HG02763 (cell line): ENCODE data around the gene CEP85.
A peak's percentile ranks its signal among the peaks of the same experiment; 100 is the strongest.
"Not testable (repeated sequence)": the region's sequence is repeated elsewhere in the genome, so short reads cannot be mapped to it uniquely, and the experiment has no call there.

Source experiments
- ATAC-seq: cut with Tn5 transposase; IDR thresholded peaks from one replicate; pipeline ENCODE4 v1.9.1; 2021; ENCODE audit warnings: mild to moderate bottlenecking, moderate library complexity; ENCODE audit not compliant: unreplicated experiment

The CEP85 gene

DNA sequence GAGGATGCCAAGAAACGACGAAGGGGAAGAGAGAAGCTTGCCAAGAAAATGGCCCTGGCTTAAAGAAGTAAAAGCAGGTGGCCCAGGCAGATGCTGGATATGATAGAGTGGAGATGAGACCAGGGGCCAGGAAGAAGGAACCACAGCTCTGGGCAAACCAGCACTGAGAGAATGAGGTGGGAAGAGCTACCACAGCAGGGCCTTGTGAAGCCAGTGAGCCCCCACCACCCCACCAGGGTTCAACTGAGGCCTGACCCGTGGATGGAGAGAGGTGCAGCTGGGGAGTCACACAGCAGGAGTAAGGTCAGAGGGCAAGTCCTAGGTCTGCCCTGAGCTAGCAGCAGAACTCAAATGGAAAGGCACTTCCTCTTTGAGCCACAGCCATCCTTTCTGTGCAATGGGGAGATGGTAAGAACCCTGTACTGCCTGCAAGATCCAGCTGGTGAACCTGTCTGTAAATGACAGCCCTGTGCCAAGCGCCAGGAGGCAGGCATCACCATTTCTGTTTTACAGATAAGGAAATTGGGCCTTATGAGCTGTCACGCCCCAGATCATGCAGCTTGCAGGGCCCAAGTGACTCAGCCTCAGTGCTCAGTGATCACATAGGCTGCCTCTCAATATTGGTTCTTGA, 54.4 kb downstream of the CEP85 start:
- no peak for ATAC-seq

DNA sequence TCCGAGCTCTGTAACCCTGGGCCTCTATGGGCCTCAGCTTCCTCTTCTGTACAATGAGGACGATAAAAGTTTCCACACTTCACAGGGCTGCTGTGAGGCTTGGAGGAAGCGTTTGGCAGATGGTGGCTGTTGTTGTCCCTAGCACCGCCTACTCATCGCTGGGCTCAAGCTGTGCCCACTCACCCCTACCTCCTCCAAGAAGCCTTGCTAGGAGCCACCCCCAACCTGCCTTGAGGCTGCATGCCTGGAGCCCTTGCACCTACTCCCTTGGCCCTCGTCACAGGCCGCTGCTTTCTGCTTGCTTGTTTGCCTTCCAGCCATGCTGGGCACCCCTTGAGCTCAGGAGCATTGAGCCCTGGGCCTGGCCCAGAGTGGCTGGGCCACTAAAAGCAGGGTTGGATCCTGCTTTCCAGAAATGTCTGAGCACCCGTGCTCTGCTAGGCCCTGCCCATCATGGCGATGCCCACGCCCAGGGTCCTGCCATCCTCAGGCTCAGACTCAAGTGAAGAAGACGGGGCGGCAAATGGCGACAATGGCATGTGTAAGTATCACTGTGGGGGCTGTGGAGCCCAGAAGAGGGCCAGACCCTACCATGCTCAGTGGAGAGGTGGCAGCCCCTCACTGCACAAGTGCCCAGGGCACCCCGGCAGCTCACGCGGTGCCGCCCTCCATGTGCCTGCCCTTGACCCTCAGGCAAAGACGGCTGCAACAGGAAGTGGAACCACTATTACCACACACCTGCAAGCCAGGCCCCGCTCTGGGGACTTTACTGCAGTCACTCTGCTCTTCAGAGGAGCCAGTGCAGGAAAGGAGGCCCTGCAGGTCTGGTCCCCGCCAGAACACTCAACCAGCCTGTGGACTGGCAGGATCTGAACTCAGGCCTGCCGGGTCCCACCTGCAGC, 55.4 kb downstream of the CEP85 start:
- ATAC-seq: peak; percentile 33

DNA sequence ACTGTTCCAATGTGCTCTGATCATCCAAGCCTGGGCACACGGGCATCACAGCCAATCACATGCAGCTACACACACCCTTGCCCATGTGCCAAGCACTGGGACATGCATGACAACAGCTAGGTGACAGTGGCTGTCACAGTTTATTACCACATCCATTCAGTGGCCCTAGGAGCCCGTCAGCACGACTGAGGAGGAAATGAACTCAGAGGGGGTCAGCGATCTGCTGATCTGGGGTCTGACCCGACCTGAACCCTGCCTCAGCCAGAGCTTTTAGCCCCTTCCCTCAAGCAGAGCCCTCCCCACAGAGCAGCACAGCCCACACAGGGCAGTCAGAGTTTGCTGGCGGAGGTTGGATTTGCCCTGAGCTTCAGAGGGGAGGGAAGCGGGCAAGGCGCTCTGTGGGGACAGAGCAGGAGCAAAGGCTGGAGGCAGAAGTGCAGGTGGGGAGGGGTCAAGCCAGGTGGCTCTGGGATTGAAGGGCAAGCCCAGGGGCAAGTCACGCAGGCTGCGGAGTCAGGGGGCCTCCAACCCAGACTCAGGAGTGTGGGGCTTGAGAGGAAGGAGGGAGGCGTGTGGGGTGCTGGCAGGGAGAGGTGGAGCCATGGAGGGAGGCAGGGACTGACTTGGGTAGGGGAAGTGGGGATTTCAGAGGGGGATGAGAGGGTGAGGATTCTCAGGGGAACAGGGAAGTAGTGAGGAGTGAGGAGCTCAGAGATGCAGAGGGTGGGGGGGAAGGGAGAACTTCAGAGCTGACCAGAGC, 56.3 kb downstream of the CEP85 start:
- no peak for ATAC-seq

DNA sequence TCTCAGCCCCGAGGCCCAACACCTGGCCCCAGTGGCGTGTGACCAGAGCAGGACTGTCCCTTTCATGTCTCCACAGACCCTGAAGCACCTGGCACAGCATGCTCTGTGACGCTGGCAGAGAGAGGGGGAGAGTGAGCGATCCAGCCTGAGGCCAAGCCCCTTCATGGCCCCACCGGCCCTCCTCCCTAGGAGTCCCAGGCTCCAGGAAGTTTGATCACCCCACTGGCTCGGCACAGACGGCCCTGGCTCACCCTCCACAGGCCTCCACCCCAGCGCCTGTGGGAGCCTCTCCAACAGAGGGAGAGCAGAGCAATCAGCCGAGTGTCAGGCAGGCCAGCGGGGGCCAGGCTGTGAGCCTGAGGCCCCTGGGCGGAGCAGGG, 56.9 kb downstream of the CEP85 start:
- ATAC-seq: no peak

DNA sequence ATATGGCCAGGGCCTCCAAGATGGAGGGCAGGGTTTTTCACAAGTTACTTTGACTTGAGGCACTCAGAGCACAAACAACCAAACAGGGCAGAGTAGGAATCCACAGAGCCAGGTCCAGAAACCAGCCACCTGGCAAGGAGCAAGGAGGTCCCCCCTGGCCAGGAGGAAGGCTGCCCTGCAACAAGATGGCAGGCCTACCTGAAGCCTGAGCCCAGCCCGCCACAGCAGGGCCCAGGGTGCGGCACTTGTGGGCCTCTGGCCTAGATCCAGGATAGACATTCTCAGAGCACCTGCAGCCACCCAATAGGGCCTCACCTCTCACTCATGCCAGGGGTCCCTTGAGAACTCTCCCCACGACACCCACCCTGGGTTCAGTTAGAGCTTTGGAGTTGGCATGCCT, 57.4 kb downstream of the CEP85 start:
- ATAC-seq: no peak

DNA sequence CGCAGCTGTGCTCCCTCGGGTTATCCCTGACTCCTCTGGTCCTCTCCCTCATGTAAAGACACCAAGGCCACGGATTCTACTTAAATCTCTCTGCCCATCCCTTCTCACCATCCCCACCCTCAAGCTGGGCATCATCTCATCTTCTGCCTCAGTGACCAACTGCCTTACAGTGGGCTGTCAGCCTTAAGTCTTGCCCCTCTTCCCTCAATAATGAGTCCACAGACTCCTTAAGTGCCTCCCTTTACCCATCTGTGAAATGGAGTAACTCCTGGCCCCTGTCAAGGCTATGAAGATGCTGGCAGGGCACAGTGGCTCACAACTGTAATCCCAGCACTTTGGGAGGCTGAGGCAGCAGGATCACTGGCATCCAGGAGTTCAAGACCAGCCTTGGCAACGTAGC, 57.9 kb downstream of the CEP85 start:
- ATAC-seq: no peak

DNA sequence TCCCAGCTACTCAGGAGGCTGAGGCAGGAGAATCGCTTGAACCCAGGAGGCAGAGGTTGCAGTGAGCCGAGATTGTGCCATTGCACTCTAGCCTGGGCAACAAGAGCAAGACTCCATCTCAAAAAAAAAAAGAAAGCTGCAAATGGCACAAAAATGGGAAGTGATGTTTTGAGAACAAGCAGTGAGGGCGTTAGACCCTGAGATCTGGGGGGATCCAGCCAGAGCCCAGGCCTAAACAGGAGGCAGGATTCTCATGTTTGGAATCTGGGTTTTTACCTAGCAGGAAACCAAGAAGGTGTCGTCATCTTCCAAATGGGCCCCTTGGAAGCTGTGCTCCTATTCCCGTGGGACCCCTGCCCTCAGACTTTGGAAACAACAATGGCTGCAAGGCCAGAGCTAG, 58.7 kb downstream of the CEP85 start:
- ATAC-seq: not testable (repeated sequence)

DNA sequence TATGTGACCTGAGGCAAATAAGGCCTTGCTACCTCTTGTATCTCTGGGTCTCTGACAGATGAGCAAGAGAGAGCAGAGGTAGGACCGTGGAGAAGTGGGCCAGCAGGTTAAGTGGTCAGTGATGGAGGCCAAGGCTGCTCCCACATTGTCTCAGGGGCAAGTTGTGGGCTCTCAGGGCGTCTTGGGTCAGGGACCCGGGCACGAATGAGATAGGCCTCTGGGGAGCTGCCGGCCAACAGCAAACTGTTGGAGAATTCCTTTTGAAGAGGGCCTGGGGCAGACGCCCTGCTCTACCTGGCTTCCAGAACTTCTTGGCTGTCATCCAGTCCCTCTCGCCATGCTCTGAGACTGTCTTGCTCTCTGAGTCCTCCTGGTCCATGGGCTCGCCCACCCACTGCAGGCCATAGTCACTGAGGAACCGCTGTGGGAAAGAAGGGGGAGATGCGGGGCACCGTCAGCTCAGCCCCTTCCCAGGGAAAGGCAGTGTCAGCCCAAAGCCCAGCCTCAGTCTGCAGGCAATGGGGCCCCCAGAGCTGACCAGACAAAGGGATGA, 60.0 kb downstream of the CEP85 start:
- ATAC-seq: no peak

DNA sequence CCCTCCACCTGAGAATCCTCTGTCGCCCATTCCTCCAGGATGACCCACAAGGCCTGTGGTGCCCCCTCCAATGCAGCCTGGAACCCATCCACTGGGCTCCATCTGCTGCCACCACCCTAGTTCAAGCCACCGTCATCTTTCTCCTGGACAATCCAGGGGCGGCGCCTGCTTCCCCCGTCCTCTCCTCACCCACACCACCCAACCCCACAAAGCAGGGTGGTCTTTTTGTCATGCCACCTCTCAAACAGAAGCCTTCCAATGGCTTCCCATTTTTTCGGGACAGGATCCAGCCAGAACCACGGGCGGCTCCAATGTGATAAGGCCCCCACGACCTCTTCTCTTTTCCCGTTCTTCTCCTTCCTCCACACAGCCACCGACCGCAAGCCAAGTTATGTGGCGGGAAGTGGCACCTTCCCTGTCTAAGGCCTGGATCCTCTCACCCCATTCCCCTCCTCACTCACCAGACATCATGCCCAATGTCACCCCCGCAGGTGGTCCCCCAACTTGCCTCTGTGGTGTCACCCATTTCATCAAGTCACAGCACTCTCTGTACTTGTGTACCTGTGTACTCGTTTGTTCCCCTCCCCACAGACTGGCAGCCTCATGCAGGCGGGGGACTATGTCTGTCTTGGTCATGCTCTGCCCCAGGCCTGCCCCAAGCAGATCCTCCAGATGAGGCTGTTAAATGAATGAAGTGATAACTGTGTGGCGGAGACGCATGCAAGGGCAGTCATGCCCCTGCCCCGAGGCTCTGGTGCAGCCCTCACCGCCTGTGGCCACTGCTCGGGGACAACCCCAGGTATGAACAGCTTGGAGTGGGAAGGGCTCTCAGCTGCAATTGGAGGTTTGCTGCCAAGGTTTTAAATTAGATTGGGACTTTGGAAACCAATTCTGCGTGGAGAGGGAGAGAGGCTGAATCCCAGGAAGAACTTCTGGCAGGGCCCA, 61.5 kb downstream of the CEP85 start:
- no peak for ATAC-seq

DNA sequence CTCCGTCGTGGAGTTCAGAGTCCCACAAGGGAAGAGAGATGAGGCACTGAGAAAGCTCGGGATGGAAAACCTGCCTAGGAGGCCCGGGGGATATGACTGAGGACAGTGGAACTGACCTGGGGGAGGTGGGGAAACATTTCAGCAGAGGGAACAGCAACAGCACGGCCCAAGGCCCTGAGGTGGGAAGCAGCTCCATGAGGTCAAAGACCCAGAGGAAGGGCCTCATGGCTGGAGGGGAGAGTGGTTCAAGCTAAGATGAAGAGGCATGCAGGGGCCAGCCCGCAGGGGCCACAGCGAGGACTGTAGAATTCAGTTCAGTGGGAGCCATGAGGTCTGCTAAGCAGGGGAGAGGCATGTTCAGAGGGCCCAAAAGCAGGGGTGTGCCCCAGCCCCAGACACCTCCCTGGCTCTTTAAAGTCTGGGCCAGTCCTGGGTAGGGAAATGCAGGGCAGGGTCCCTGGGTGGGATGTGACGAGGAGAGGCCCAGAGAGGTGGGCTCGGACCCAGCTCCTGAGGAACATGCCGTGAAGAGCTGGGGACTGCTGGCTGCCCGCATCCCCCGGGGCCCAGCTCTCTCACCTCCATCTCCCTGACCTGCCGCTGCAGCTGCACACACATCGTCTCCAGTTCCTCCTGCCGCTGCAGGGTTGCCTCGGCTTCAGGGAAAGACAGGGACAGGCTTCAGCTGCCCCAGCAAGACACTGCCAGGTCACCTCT, 62.5 kb downstream of the CEP85 start:
- ATAC-seq: no peak

DNA sequence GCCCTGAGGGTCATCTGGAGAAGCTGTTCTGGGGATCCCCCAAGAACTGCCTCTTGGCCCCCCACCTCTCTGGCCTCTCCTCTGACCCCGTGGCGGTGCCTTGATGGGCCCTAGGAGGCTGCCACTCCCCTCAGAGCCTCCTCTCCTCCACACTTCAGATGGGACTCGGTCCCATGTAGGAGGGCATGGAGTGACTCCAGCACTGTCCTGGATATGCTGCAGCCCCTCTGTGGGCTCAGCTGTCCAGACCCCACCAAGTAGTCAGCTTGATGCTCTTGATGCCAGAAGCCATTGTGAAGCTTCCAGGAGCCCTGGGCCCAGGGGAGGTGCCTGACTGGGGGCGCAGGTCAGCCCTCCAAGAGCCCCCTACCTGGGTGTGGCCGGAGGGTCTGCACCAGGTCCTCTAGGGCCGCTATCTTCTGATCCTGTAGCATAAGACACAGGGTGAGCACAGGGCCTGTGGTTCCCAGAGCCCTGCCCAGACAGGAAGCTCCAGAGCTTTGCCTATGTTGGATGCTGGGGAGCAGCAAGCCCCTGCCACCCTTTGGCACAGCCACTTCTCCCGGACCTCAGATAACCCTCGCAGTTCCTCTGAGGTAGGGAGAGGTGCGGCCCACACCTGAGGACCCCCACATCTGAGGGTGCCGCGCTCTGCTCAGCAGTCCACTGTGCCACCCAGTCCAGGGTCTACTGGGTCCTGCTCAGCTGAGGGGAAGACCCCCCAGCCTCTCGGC, 63.2 kb downstream of the CEP85 start:
- no peak for ATAC-seq

DNA sequence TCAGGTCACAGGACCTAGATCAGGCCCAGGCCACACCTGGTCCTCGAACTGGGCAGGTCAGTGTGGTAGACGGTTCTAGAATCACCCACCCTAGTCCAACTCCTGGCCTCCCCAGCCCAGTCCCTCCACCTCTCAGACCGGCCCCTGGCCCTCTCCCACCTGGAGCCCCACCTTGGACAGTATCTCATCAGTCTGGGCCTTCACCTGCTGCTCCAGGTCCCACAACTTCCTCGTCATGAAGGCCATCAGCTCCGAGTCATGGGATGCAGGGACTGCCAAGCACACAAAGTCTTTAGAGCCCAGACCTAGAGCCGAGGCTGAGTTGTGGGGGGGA, 63.8 kb downstream of the CEP85 start:
- ATAC-seq: no peak

DNA sequence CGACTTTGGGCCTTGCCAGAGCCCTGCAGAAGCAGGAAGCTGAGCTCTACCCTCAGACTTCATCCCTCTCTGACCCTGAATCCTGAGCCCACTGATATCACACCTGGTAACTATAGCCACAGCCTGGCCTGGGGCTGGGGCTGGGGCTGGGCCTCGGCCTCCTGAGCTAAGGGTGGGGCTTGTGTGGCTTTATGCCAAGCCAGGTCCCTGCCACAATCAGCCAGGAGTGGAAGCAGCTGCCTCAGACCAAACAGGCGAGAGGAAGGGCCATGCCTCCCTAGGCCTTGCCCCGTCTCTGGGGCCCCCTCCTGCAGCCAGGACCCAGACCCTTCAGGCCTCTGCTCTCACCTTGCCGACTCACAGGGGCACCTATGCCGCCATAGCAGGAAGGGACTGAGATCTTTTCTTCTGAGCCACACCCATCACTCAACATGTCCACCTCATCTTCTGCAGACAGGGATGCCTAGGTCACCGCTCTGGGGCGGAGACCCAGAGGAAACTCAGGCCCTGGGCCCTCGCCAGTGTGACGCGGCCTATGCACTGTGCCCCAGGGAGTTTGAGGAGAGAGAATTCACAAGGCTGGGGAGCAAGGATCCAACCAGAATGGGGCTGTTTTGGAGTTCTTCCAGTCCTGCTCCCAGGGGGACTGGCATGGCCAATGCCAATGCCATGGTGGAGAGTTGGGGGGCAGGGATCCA, 66.7 kb downstream of the CEP85 start:
- no peak for ATAC-seq

DNA sequence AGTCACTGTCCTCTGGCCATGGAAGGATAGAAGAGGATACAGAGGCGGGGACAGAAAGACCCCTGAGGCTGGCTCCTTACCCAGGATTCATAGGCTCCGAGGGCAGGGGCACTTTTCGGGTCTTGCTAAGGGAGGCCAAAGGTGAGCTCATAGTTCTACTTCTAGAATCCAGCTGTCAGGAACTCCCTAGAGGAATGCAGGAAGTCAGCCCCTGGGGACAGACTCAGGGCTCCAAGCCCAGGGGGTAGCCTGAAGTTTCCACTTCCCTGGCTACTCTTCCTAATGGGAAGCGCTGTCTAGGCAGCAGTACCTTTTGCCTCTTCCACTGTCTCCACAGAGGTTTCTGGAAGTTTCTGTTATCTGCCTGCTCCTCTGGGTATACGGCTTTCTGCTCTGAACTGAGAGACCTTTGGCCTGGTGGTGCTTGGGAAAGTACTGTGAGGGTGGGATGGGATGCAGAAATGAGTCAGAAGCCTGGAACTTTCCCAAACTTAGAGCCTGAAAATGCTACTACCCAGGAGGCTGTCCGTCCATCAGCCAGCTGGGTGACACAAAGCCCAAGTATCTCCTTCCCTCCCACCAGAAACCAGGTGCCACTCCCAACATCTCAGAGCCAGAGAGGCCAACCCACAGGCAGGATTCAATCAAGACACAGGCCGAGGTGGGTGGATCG, 68.9 kb downstream of the CEP85 start:
- ATAC-seq: no peak

DNA sequence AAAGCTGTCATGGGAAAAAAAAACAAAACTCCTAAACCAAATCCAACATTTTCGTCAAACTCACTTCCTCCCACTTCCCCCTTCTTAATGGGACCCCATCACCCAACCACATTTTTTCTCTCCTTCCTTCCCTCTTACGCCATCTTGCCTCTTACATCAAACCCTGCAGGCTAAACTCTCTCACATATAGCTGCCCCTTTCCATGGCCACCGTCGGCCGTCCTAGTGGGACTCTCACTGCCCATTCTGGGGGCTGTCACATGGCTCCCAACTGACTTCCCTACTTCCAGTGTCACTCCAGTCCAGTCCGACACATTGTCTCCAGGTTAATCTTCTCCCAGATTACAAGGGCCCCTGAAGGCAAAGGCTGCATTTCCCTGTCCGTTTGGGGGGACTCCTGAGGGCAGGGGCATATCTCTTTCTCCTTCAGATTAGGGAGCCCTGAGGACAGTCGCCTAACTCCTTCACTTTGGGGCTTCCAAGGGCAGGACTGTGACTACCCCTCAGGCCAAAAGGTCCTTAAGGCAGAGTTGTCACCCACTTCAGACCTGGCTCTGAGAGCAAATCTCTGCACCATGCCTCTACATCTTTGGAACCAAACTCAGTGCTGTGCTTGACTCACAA, 71.8 kb downstream of the CEP85 start:
- ATAC-seq: no peak

DNA sequence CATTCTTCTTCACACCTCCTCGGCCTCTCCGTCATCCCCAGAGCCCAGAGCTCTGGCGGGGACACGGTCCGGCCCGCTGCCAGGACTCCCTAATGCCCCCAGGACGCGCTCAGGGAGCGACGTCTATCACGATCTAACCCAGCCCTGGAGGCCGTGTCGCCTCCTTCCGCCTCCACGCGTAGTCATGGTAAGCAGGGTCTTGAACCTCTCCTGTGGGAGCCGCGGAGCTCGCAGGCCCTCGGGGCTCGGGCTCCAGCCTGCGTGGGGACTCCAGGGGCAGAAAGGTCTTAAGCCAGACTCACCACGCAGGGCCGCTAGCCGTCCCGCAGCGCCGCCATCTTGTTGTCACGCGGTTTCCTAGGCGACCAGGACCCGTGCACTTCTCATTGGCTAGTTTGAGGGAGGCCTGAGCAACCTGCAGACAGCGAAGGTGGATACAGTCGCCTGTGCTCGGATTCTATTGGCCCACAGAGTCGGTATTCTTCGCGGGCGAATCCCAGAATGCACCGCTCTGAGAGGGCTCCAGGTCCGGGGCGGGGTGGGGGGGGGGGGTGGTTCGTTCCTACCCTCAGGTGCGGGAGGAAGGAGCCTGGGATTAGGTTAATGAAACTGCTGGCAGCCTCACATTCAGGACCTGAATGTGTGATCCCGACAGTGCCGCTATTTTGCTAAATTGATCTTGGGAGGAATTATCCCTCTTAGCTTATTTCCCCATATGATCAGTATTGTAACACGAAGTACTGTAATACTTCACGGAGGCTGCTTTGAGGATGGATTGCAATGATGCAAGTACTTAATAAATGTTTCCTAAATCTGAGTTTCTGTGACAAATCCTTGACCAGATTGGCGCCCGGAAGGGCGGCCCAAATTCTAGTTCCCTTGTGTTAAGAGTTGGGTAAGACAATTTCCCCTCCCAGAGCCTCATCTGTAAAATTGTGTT, 72.6 kb downstream of the CEP85 start, which contains the start of gene UBXN11:
Gene UBXN11, minus strand, starts transcription at position 347 of the 940 bp plus-strand sequence. CDS start 3,753 bp downstream, outside the sequence.
- peak; percentile 99 for ATAC-seq
